GM12878 (cell line): ENCODE results near the gene NINL. TPM values are rescaled to one million over a fixed set of nuclear protein-coding genes. Genes with fewer than 3 reads are reported as not detected.

Experiments
- CEBPZ ChIP-seq: fragments of 150-350 bp; IDR thresholded peaks from 2 replicates; pipeline ENCODE4 v1.6.1; 2016; ENCODE audit warnings: low read depth, low read length
- CREM ChIP-seq: IDR thresholded peaks from 2 replicates; pipeline ENCODE4 v1.6.1; 2014; ENCODE audit warnings: antibody characterized with exemption, low read depth
- E2F8 ChIP-seq: fragments of 450-650 bp; IDR thresholded peaks from 2 replicates; pipeline ENCODE4 v1.6.1; 2018; ENCODE audit warnings: mild to moderate bottlenecking, low read depth, moderate library complexity; ENCODE audit not compliant: partially characterized antibody
- ETV6 ChIP-seq, 2 experiments: fragments of 450-650 bp in 1 of 2; IDR thresholded peaks in 1 of 2; conservative IDR thresholded peaks in 1 of 2; 2 replicates each; pipeline ENCODE4 v1.6.1; 2014; ENCODE audit warnings: antibody characterized with exemption in 1 of 2, borderline replicate concordance in 1 of 2, low read depth in 1 of 2, mild to moderate bottlenecking in 1 of 2, moderate library complexity in 1 of 2
- NKRF ChIP-seq: fragments of 450-650 bp; conservative IDR thresholded peaks from 2 replicates; pipeline ENCODE4 v1.6.1; 2017; ENCODE audit warnings: mild to moderate bottlenecking, moderate library complexity
- PBX3 ChIP-seq: IDR thresholded peaks from 2 replicates; pipeline ENCODE4 v1.6.1; 2011; ENCODE audit warnings: mild to moderate bottlenecking, low read depth, low read length, moderate library complexity; ENCODE audit not compliant: insufficient replicate concordance
- ZBTB33 ChIP-seq: fragments of 450-650 bp; IDR thresholded peaks from 2 replicates; pipeline ENCODE4 v1.6.1; 2017; ENCODE audit warnings: mild to moderate bottlenecking
- ZBTB4 ChIP-seq: fragments of 450-650 bp; formaldehyde crosslinking; IDR thresholded peaks from 2 replicates; pipeline ENCODE4 v1.4.0; 2022; ENCODE audit warnings: mild to moderate bottlenecking, moderate library complexity
- ZSCAN29 ChIP-seq: fragments of 450-650 bp; IDR thresholded peaks from 2 replicates; pipeline ENCODE4 v1.6.1; 2017; ENCODE audit warnings: mild to moderate bottlenecking, moderate library complexity
- polyA plus RNA-seq, 11 experiments: library from polyadenylated mRNA; depleted of rRNA in 4 of 11; unstranded in 6 of 11; stranded (reverse) in 5 of 11; fragments of >200 nt; fragmentation: Nextera tagmentation in 4 of 11; fragmentation: Illumina TruSeq in 1 of 11; extraction: Ambion mirVana in 4 of 11; extraction: Trizol in 1 of 11; gene quantifications; 1 replicate in 1 of 11; 2 replicates in 10 of 11; pipeline versions ENCODE4 v1.2.1 to v1.2.3, GENCODE V29; 2011 to 2016; ENCODE audit warnings: inconsistent platforms in 2 of 11, missing spikeins in 2 of 11, low read depth in 1 of 11
- total RNA-seq, 4 experiments: library from RNA; depleted of rRNA in 3 of 4; stranded (reverse); fragments of >200 nt in 3 of 4; fragmentation: Illumina TruSeq in 1 of 4; extraction: Trizol in 1 of 4; gene quantifications; 2 replicates each; pipeline versions ENCODE4 v1.2.1 to v1.2.3, GENCODE V29; 2013 to 2021

NINL gene
- total and polyA plus RNA-seq, 10 of the 15 experiments (the other 5 are each of a cell fraction or from before 2014, with no cell fraction given) = 0.04 to 0.77 (median 0.23) TPM; not detected in 1

GRCh38 chr20:25623736-25624499, 38.6 kb upstream of the NINL start, which contains the start of gene NANP (continued):
- TF ChIP-seq ZBTB4 (CRISPR knock-in tag) = no peak
- TF ChIP-seq ZBTB33 = no peak; the same call in 1 of the 2 replicates
- no peak for TF ChIP-seq E2F8
- TF ChIP-seq NKRF = peak; percentile 37
- peak; percentile 86 for TF ChIP-seq CREM
- TF ChIP-seq ZSCAN29 = no peak
- TF ChIP-seq PBX3 = peak; percentile 13
- TF ChIP-seq ETV6 (conservative IDR thresholded peaks at IDR 0.05 in 1 of 2, IDR thresholded peaks at IDR 0.05 in 1 of 2; ENCODE audit: borderline replicate concordance in 1 of 2, low read depth in 1 of 2) = no peak
- TF ChIP-seq CEBPZ = no peak
